22Rv1 (cell line): ENCODE data around the gene DHX38.

ENCODE experiments used
- ZFX ChIP-seq: fragments of 450-650 bp; IDR thresholded peaks from 2 replicates; pipeline ENCODE4 v1.6.1; 2017; ENCODE audit warnings: antibody characterized with exemption, borderline replicate concordance
- TF ChIP-seq, protein P1 (sequence below): fragments of 450-650 bp; IDR thresholded peaks from 2 replicates; pipeline ENCODE4 v1.5.1; 2017; ENCODE audit warnings: mild to moderate bottlenecking

DNA sequence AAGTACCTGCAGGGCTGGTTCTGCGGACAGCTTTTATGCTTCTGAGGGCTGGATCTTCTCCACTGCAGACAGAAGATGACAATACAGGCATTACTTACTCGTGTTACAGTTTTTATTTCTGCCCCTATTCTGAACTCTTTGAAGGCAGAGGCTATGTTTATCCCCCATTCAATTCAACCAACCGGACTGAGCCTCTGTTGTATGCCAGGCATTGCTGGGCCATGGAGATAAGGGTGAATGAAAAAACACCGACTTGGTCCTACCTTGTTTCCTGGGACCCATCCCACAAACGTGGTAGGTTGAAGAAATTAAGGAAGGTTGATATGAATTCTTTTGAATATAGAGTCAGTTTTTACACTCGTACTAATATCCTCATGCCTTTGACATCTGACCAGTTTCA, 49.4 kb upstream of the DHX38 start:
- TF ChIP-seq, protein P1, sequence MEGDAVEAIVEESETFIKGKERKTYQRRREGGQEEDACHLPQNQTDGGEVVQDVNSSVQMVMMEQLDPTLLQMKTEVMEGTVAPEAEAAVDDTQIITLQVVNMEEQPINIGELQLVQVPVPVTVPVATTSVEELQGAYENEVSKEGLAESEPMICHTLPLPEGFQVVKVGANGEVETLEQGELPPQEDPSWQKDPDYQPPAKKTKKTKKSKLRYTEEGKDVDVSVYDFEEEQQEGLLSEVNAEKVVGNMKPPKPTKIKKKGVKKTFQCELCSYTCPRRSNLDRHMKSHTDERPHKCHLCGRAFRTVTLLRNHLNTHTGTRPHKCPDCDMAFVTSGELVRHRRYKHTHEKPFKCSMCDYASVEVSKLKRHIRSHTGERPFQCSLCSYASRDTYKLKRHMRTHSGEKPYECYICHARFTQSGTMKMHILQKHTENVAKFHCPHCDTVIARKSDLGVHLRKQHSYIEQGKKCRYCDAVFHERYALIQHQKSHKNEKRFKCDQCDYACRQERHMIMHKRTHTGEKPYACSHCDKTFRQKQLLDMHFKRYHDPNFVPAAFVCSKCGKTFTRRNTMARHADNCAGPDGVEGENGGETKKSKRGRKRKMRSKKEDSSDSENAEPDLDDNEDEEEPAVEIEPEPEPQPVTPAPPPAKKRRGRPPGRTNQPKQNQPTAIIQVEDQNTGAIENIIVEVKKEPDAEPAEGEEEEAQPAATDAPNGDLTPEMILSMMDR, result no peak
- TF ChIP-seq ZFX, result no peak
